ENCODE data around the gene CGN.

Gene CGN

GRCh38 chr1:151499365-151499764 lies 11.8 kb upstream of the CGN start:
- no peak for TF ChIP-seq CTCF (IDR thresholded peaks at IDR 0.05; ENCODE audit: borderline replicate concordance, insufficient read depth, low read depth, low read length)

GRCh38 chr1:151499930-151500329 lies 11.3 kb upstream of the CGN start:
- H3K4me3 ChIP-seq (ENCODE audit: low read depth, low read length), result no peak overlapping the region
- TF ChIP-seq CTCF (IDR thresholded peaks at IDR 0.05; ENCODE audit: borderline replicate concordance, insufficient read depth, low read depth, low read length), result no peak

More at GRCh38 chr1:151499365-151499764, 11.8 kb upstream of the CGN start:
- no peak overlapping the region for H3K4me3 ChIP-seq (ENCODE audit: low read depth, low read length)

- TF ChIP-seq CTCF (IDR thresholded peaks at IDR 0.05; ENCODE audit: borderline replicate concordance, insufficient read depth, low read depth, low read length), result peak; percentile 11; the same call in 1 of the 2 replicates
- H3K4me3 ChIP-seq (ENCODE audit: low read depth, low read length), result no peak overlapping the region
These were observed 9.7 kb upstream of the CGN start for GRCh38 chr1:151501474-151501873.

GRCh38 chr1:151502035-151502700 lies 9.0 kb upstream of the CGN start:
- H3K4me3 ChIP-seq (ENCODE audit: low read depth, low read length), result no peak overlapping the region
- no peak for TF ChIP-seq CTCF (IDR thresholded peaks at IDR 0.05; ENCODE audit: borderline replicate concordance, insufficient read depth, low read depth, low read length)

GRCh38 chr1:151502859-151503780 lies 8.1 kb upstream of the CGN start:
- TF ChIP-seq CTCF (IDR thresholded peaks at IDR 0.05; ENCODE audit: borderline replicate concordance, insufficient read depth, low read depth, low read length), result no peak
- no peak overlapping the region for H3K4me3 ChIP-seq (ENCODE audit: low read depth, low read length)

GRCh38 chr1:151504252-151504651 lies 6.9 kb upstream of the CGN start:
- H3K4me3 ChIP-seq (ENCODE audit: low read depth, low read length), result no peak overlapping the region
- TF ChIP-seq CTCF (IDR thresholded peaks at IDR 0.05; ENCODE audit: borderline replicate concordance, insufficient read depth, low read depth, low read length), result no peak

Measured in GM12875 (cell line).